HG02938 (cell line): Measurements from ENCODE around the gene SERINC5.

Experiments
- ATAC-seq: cut with Tn5 transposase; IDR thresholded peaks from one replicate; pipeline ENCODE4 v1.9.1; 2021; ENCODE audit warnings: mild to moderate bottlenecking, moderate library complexity; ENCODE audit not compliant: unreplicated experiment

Gene SERINC5

GRCh38 chr5:80230269-80230992 is 25.4 kb downstream of the SERINC5 start:
- ATAC-seq = no peak

GRCh38 chr5:80229902-80230255 is 26.0 kb downstream of the SERINC5 start:
- no peak for ATAC-seq

GRCh38 chr5:80227979-80228596 is 27.8 kb downstream of the SERINC5 start:
- no peak for ATAC-seq

DNA sequence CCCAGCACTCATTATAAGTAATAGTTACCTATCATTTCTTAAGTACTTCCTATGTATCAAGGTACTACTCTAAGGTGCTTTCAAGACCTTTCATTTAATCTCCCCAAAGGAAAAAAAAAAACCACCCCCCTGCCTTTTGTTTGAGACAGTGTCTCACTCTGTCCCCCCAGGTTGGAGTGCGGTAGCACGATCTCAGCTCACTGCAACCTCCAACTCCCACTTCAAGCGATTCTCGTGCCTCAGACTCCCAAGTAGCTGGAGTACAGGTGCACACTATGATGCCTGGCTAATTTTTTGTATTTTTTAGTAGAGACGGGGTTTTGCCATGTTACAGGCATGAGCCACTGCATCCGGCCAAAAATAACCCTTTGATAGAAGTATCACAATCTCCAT is 29.9 kb downstream of the SERINC5 start:
- ATAC-seq = no peak

DNA sequence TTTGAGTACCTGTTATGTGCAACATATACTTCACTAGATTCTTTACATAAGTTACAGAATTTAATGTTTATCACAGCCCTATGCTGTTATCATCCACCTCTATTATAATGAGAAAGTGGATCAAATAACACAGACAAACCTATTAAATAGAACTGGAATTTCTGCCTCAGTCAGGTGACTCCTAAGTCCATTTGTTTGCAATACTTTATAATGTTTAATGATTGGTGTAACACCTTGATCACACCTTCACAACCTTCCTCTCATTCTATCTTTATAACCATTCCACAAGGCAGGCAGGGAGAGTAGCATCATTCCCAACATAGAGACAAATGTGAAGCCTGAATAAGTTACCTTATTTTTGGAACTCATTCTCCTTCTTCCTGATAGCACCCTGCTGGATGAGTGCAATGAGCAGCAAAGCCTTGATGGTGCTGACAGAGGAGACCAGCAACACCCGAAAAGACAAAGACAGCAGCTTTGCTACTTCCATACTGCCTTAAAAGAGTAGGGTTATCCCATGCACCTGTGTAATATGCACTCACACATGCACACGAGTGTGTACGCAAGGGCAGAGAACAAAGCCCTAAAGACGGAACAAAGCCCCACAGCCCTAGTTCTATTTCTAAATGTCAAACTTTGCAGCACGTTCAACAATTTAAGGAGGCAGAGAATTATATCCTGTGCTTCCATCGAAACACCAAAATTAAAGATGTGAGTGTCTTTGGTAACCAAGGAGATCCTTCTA is 30.5 kb downstream of the SERINC5 start:
- ATAC-seq = no peak

DNA sequence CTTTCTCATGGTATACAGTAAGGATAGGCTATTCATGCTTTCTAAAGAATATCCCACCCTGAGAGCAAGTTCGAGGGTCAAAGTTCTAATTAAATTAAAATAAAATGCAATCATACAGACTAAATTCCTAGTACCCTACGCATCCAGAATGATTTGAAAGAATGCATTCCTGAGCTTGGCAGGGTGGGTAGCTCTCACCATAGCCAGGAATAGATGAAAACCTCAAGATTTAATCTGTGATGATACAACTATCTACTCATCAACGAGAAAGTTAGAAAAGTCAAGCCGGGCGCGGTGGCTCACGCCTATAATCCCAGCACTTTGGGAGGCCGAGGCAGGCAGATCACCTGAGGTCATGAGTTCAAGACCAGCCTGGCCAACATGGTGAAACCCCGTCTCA is 32.3 kb downstream of the SERINC5 start:
- ATAC-seq = no peak

DNA sequence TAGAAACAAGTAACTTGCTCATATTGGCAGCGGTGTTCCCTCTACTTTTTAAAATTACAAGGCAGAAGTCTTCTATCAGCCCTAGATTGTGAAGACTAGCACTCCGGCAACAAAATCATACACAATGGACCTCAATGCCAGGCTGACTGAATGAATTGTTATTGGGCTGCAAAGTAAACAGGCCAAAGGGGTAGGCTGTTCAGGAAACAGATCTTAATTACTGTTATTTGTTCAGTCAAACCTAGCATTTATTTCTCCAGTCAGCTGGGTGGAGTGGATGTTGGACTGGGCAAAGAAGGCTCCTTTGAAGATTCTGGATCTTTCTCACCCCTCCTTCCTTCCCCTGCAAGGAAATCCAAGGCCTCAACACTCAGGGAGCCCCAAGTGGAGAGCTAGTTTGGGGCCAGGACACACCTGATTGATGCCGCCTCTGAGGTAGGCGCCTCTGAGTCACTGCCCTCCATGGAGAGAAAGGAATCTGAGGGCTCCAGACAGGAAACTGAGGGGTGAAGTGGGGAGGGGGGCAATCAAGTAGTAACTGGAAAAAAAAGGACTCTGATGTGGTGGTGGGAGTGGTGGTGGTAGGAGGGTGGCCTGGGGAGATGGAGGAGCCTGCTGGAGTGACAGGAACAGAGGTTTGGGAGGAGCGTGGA is 35.5 kb downstream of the SERINC5 start:
- ATAC-seq = no peak

DNA sequence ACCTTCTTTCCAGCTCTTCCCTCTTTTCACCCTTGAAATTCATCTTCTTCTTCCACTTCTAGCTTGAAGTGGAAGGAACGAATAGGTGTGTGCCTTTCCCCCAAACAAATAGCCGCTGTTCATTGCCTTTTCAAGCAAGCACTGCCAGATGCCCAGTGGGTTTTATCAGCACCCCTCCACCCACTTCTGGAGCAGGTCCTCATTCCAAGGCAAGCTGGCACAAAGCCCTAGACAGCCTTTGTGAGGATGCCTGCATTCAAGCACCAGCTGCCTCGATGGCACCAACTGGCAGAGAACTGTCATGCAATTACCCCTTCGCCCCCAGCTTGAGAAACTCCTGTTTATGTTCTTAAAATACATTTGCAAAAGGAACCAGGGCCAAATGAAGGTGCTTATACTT is 36.5 kb downstream of the SERINC5 start:
- ATAC-seq = no peak

DNA sequence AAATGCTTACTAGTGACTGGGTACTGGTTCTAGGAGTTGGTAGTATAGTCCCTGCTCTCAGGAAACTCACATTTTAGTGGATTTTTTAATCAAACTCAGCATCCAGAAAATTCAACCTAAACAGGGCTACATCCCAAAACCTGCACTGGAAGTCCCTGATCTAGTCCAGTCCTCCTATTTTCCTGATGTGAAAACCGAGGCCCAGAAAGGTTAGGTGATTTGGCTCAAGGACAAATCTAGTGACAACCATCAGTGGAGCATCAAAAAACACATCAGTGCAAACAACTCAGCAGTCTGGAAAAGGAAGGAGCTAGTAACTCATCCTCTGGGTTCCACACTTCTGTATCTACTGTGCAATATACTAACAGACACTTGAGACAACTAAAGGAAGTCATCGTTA is 38.2 kb downstream of the SERINC5 start:
- ATAC-seq = no peak

DNA sequence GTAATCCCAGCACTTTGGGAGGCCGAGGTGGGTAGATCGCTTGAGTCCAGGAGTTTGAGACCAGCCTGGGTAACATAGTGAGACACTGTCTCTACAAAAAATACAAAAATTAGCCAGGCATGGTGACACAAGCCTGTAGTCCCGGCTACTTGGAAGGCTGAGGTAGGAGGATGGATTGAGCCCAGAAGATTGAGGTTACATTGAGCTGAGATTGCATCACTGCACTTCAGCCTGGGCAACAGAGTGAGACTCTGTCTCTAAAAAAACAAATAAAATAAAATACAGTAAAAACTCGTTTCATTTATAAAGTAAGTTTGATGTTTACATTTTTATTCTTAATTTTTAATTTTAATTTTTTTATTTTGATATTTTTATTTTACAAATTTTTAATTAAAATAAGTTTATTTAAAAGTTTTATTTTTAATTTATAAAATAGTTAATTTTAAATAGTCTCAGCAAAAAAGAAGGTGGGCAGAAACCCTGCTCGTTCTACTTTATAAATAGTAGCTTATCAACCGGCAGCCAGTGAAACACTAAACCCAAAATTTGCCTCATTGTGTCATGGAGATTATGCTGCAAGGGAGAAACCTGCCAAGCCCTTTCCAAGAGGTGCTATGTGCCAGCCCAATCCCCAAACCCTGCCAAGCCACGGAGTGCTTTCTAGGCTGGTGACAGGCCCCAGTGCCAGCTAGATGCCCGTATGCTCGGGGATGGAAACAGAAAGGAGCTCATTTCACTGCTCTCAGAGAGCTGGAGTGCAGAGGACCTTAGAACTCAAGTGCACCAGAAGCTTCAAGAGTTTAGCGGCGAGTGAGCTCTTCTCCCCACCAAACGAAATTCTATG is 38.9 kb downstream of the SERINC5 start:
- no peak for ATAC-seq

DNA sequence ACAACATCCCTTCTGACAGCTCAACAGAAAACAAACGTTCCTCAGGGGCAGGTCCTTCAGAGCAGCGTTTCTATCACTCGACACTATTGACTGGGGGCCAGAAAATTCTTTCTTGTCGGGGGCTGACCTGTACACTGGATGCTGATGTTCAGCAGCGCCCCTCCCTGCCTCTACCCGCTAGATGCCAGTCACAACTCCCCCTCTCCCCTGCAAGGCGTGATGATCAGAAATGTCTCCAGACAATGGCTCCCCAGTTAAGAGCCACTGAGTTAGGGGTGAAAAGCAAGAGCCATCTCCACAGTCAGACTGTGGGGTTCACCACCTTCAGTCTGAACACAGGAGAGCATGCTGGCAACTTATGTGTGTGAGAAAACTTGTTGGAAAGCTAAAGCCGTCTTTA is 39.8 kb downstream of the SERINC5 start:
- no peak for ATAC-seq

- ATAC-seq = no peak
Measured at GRCh38 chr5:80215523-80215922, 40.3 kb downstream of the SERINC5 start.

GRCh38 chr5:80213466-80213865 is 42.4 kb downstream of the SERINC5 start:
- no peak for ATAC-seq

DNA sequence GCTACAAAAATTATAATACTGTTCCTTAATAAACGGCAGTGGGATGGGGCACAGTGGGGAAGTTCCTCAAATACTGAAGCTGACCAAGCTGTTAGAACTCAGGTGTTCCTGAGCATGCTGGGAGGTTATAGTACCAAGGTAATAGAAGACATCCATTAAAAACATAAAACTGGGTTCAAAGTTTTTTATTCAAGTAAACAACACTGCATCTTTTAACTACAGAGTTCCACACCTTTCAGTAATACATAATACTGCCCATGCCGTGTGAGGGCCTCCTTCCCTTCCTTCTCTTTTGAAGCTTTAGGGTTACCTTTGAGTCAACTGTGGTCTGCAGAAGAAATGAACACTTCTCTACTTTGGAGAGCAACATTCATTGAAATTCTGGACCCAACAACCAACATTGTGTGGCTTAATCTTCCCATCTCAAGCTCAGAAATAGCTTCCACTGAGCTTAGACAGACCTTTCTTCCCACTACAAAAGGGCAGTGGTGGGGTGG is 43.6 kb downstream of the SERINC5 start:
- no peak for ATAC-seq

DNA sequence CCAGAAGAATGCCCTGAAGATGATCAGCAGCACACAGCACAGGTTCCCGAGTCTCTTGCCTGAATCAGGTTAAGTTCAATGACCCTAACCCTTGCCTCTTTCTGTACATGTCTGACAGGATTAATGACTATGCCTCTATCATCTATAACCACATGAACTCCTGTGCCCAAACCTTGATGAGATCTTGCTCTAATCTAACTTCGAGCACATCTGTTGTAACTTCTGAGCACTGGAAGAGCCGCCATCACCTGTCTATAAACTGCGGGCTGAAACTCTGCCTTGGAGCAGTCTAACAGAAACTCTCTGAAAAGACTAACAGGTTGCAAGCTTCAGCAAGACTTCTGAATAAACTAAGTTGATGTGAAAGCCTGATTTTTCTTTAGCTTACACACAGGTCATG is 44.5 kb downstream of the SERINC5 start:
- ATAC-seq = no peak

DNA sequence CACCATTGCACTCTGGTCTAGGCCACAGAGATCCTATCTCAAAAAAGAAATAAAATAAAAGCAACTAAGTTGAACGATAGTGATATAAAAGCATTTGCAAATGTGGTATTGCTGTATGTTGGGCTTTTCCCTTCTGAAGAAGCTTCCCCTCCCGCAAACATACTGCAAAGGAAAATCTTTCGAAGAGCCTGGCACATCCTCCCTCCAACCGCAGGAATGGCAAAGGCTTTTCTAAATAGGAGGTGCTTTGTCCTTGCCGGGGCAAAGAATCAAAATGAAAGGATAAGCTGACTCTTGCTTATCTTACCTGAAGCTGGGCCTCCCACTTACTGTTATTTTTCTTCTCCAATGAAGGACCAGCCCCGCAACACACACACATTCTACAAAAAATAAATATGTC is 45.8 kb downstream of the SERINC5 start:
- ATAC-seq = no peak

DNA sequence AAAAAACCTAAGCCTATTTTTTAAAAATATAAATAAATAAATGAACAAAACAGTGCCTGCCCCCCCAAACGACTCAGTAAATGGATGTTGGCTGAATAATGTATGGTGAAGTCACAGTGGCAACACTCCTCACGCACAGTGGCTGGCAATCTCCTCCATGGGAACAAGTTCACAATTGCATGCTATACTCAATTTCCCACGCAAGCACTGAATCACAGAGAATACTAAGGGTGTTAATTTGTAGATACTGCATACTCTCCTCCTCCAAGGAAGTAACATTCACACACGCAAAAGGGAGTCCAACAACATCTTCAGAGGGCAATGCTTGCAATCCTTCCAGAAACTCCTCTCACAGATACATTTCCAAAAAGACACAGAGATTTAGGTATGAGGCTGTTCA is 47.5 kb downstream of the SERINC5 start:
- ATAC-seq = no peak

- ATAC-seq = no peak
Measured at GRCh38 chr5:80207832-80208231, 48.0 kb downstream of the SERINC5 start.

GRCh38 chr5:80206282-80206681 is 49.6 kb downstream of the SERINC5 start:
- no peak for ATAC-seq

- no peak for ATAC-seq
Measured at GRCh38 chr5:80205846-80206245, 50.0 kb downstream of the SERINC5 start.
